Panc1 (cell line): ENCODE measurements around the gene MAGEC1. TPM values are rescaled to one million over a fixed set of nuclear protein-coding genes. Genes with fewer than 3 reads are reported as not detected.
A peak's percentile ranks its signal among the peaks of the same experiment; 100 is the strongest.

ENCODE experiments used
- ATAC-seq: fragments of 200-7000 bp; cut with Tn5 transposase; 2 replicates; pipeline ENCODE4 v1.9.1; 2020; ENCODE audit warnings: mild to moderate bottlenecking, moderate library complexity
- BruUV-seq: library from RNA; stranded (reverse); fragments of 400-500 nt; replicated peaks from 2 replicates; lab custom pipeline; 2021; lab: Mats Ljungman, UMichigan
- CTCF ChIA-PET: fragments of 300-600 bp; sonication (Branson Sonifier 250); formaldehyde crosslinking; loops from one replicate; lab custom pipeline; 2022; ENCODE audit warnings: antibody characterized with exemption; lab: Charles Lee
- POLR2A ChIA-PET: fragments of 300-600 bp; sonication (Branson Sonifier 250); formaldehyde crosslinking; loops from one replicate; lab custom pipeline; 2022; ENCODE audit warnings: antibody characterized with exemption; lab: Charles Lee
- DNase-seq: peaks from one replicate; pipeline ENCODE4 v3.0.0-alpha.2; 2010; ENCODE audit warnings: low read depth, low spot score
- H3K27ac ChIP-seq: 2 replicates; pipeline ENCODE4 v1.5.1; 2011; ENCODE audit warnings: mild to moderate bottlenecking, low read length, inconsistent platforms
- H3K27me3 ChIP-seq: fragments of 200-500 bp; sonication (Bioruptor generic); 2 replicates; pipeline ENCODE4 v1.6.0; 2014; ENCODE audit warnings: low read length, inconsistent platforms; ENCODE audit not compliant: control insufficient read depth, insufficient read depth
- H3K36me3 ChIP-seq: fragments of 200-500 bp; sonication (Bioruptor generic); 2 replicates; pipeline ENCODE4 v1.5.1; 2014; ENCODE audit warnings: inconsistent platforms, mild to moderate bottlenecking, low read length, moderate library complexity; ENCODE audit not compliant: control insufficient read depth, insufficient read depth
- H3K4me1 ChIP-seq: 2 replicates; pipeline ENCODE4 v1.5.1; 2011; ENCODE audit warnings: inconsistent platforms, mild to moderate bottlenecking, low read length, moderate library complexity; ENCODE audit not compliant: control insufficient read depth, insufficient read depth
- H3K4me3 ChIP-seq, 2 experiments: 2 replicates each; pipeline ENCODE4 v1.5.1; 2011 to 2012; ENCODE audit warnings: low read depth in 2 of 2, low read length in 2 of 2, mild to moderate bottlenecking in 2 of 2, inconsistent platforms in 1 of 2, moderate library complexity in 1 of 2
- H3K9me3 ChIP-seq: fragments of 200-500 bp; sonication (Bioruptor generic); 2 replicates; pipeline ENCODE4 v1.5.1; 2014; ENCODE audit warnings: low read depth, mild to moderate bottlenecking, inconsistent platforms, low read length, moderate library complexity; ENCODE audit not compliant: control insufficient read depth, insufficient read depth
- POLR2AphosphoS5 ChIP-seq: IDR thresholded peaks from 2 replicates; pipeline ENCODE4 v1.6.1; 2012; ENCODE audit warnings: mild to moderate bottlenecking, low read depth, low read length, moderate library complexity
- SIN3A ChIP-seq: IDR thresholded peaks from 2 replicates; pipeline ENCODE4 v1.6.1; 2012; ENCODE audit warnings: low read depth, mild to moderate bottlenecking, low read length, moderate library complexity, borderline replicate concordance; ENCODE audit not compliant: insufficient read depth
- TCF7L2 ChIP-seq: IDR thresholded peaks from 2 replicates; pipeline ENCODE4 v1.6.1; 2011; ENCODE audit warnings: mild to moderate bottlenecking, low read depth, low read length, inconsistent platforms
- in situ Hi-C: cut with HindIII; loops from 2 replicates; pipeline ENCODE4 v1.10.0; 2016; ENCODE audit warnings: low sequenced_read_pairs, low pct_unique_long_range_greater_than_20kb
- intact Hi-C: fragments of 100-400 bp; cut with micrococcal nuclease; formaldehyde crosslinking; loops from one replicate; pipeline ENCODE4 v1.10.0; 2022; ENCODE audit not compliant: unreplicated experiment
- total RNA-seq: library from RNA; stranded (reverse); gene quantifications from one replicate; pipeline ENCODE4 v1.2.1, GENCODE V29; 2021; ENCODE audit not compliant: unreplicated experiment
- TF ChIP-seq, protein P1 (sequence below), 2 experiments: IDR thresholded peaks; 2 replicates each; pipeline ENCODE4 v1.6.1; 2011 to 2012; ENCODE audit warnings: low read depth in 2 of 2, control low read depth in 1 of 2, low read length in 1 of 2, mild to moderate bottlenecking in 1 of 2, moderate library complexity in 1 of 2; ENCODE audit not compliant: insufficient read depth in 1 of 2
- TF ChIP-seq, protein P2 (sequence below): fragments of 450-650 bp; IDR thresholded peaks from 2 replicates; pipeline ENCODE4 v1.5.1; 2017; ENCODE audit warnings: mild to moderate bottlenecking

MAGEC1 gene
- total RNA-seq, 1 experiment from 2014 or later, result not detected

DNA sequence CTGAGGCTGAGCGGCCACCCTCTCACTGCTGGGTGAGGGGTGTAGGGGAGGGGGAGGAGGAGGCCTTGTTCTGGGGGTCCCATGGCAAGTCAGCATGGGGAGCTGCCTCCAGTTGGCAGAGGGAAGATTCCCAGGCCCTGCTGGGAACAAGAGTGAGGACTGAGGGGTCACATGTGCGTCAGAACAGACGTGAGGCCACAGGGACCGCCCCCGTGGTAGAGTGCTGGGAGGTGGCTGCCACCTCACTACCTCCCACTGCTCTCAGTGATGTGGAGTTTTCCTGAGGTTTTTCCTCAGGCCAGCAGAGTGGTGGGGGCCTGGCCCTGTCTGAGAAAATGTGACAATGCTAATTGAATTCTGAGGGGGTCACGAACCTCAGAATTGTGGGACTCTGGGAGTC lies 568 bp downstream of the MAGEC1 start:
- in situ Hi-C loops, result no loop called here
- ATAC-seq (no peak), DNase-seq (no peak)
- ChIA-PET CTCF (no interaction called here), POLR2A (no interaction called here)
- Histone ChIP-seq H3K27me3 (no peaks in the 10 kb centered on the region), H3K9me3 (no peaks in the 10 kb centered on the region), H3K4me3 (peak overlapping the region in 1 of 2 experiments; percentile 22; a peak in 1 of 4 replicates), H3K36me3 (no peaks in the 10 kb centered on the region), H3K4me1 (no peaks in the 10 kb centered on the region), H3K27ac (no peak overlapping the region)
- TF ChIP-seq POLR2AphosphoS5 (no peak), TCF7L2 (no peak), SIN3A (no peak)
- TF ChIP-seq, protein P1, sequence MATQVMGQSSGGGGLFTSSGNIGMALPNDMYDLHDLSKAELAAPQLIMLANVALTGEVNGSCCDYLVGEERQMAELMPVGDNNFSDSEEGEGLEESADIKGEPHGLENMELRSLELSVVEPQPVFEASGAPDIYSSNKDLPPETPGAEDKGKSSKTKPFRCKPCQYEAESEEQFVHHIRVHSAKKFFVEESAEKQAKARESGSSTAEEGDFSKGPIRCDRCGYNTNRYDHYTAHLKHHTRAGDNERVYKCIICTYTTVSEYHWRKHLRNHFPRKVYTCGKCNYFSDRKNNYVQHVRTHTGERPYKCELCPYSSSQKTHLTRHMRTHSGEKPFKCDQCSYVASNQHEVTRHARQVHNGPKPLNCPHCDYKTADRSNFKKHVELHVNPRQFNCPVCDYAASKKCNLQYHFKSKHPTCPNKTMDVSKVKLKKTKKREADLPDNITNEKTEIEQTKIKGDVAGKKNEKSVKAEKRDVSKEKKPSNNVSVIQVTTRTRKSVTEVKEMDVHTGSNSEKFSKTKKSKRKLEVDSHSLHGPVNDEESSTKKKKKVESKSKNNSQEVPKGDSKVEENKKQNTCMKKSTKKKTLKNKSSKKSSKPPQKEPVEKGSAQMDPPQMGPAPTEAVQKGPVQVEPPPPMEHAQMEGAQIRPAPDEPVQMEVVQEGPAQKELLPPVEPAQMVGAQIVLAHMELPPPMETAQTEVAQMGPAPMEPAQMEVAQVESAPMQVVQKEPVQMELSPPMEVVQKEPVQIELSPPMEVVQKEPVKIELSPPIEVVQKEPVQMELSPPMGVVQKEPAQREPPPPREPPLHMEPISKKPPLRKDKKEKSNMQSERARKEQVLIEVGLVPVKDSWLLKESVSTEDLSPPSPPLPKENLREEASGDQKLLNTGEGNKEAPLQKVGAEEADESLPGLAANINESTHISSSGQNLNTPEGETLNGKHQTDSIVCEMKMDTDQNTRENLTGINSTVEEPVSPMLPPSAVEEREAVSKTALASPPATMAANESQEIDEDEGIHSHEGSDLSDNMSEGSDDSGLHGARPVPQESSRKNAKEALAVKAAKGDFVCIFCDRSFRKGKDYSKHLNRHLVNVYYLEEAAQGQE (IDR thresholded peaks at IDR 0.05; ENCODE audit: insufficient read depth in 1 of 2, low read depth in 2 of 2, low read length in 1 of 2), result no peak
- TF ChIP-seq, protein P2, sequence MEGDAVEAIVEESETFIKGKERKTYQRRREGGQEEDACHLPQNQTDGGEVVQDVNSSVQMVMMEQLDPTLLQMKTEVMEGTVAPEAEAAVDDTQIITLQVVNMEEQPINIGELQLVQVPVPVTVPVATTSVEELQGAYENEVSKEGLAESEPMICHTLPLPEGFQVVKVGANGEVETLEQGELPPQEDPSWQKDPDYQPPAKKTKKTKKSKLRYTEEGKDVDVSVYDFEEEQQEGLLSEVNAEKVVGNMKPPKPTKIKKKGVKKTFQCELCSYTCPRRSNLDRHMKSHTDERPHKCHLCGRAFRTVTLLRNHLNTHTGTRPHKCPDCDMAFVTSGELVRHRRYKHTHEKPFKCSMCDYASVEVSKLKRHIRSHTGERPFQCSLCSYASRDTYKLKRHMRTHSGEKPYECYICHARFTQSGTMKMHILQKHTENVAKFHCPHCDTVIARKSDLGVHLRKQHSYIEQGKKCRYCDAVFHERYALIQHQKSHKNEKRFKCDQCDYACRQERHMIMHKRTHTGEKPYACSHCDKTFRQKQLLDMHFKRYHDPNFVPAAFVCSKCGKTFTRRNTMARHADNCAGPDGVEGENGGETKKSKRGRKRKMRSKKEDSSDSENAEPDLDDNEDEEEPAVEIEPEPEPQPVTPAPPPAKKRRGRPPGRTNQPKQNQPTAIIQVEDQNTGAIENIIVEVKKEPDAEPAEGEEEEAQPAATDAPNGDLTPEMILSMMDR, result no peak
- BruUV-seq, result no TSS peak
- intact Hi-C loops, result no loop called here

DNA sequence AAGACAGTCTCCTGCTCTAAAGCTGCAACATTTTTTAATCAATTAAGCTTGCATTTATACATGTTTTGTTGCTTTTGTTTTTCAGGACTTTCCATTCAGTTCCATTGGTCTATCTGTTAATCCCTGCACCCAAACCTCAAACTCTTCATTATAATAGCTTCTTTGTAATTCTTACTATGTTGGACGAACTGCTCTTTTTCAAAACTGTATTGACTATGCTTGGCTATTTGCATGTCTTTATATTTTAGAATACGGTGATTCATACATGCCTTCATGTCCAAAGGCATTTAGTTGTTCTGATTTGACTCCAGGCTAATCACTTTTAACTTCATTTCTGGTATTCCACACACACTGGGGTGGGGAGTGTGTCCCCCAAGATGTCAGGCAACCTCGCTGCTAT lies 14.1 kb downstream of the MAGEC1 start:
- in situ Hi-C loops, result no loop called here
- Histone ChIP-seq H3K27me3 (no peaks in the 10 kb centered on the region), H3K9me3 (no peaks in the 10 kb centered on the region), H3K4me1 (no peaks in the 10 kb centered on the region), H3K27ac (no peak overlapping the region), H3K36me3 (no peaks in the 10 kb centered on the region), H3K4me3 (no peak overlapping the region)
- ATAC-seq (no peak), DNase-seq (no peak)
- ChIA-PET CTCF (no interaction called here), POLR2A (no interaction called here)
- BruUV-seq, result no TSS peak
- intact Hi-C loops, result no loop called here
- TF ChIP-seq SIN3A (no peak), POLR2AphosphoS5 (no peak), TCF7L2 (no peak)
- TF ChIP-seq, protein P2, result no peak
- TF ChIP-seq, protein P1 (IDR thresholded peaks at IDR 0.05; ENCODE audit: insufficient read depth in 1 of 2, low read depth in 2 of 2, low read length in 1 of 2), result no peak
